Tibial nerve (tissue), 4 donors: ENCODE results near the gene RNF114. TPM values are rescaled to one million over a fixed set of nuclear protein-coding genes. Genes with fewer than 3 reads are reported as not detected.
"Not testable (repeated sequence)": the region's sequence is repeated elsewhere in the genome, so short reads cannot be mapped to it uniquely, and the experiment has no call there.

Source experiments
- DNase-seq, 2 donors: peaks; one replicate each; pipeline ENCODE4 v3.0.0-alpha.2; 2019; ENCODE audit warnings: low spot score in 2 of 2
- H3K27ac ChIP-seq, 4 donors: fragments of 200-600 bp; sonication (generic) in 3 of 4; one replicate each; pipeline ENCODE4 v1.5.1; 2017 to 2019; ENCODE audit warnings: mild to moderate bottlenecking in 1 of 4
- H3K27me3 ChIP-seq, 2 donors: fragments of 200-600 bp; sonication (generic) in 1 of 2; one replicate each; pipeline versions ENCODE4 v1.5.1 to v1.6.0; 2017 to 2019
- H3K36me3 ChIP-seq, 3 donors: fragments of 200-600 bp; sonication (generic); one replicate each; pipeline ENCODE4 v1.5.1; 2018 to 2019
- H3K4me1 ChIP-seq, 4 donors: fragments of 200-600 bp; sonication (generic) in 3 of 4; one replicate each; pipeline ENCODE4 v1.5.1; 2017 to 2019
- H3K4me3 ChIP-seq, 4 donors: fragments of 200-600 bp; sonication (generic) in 3 of 4; one replicate each; pipeline ENCODE4 v1.5.1; 2017 to 2019; ENCODE audit warnings: mild to moderate bottlenecking in 1 of 4, moderate library complexity in 1 of 4
- H3K9me3 ChIP-seq, 4 donors: fragments of 200-600 bp; sonication (generic) in 3 of 4; one replicate each; pipeline ENCODE4 v1.5.1; 2017 to 2019
- CTCF ChIP-seq, 5 experiments: fragments of 200-600 bp in 3 of 5; fragments of 450-650 bp in 2 of 5; sonication (generic) in 3 of 5; IDR thresholded peaks; one replicate each; pipeline ENCODE4 v1.5.1; 2016 to 2019; ENCODE audit warnings: antibody characterized with exemption in 5 of 5, mild to moderate bottlenecking in 3 of 5, moderate library complexity in 2 of 5
- EP300 ChIP-seq, 2 donors: sonication (generic); formaldehyde crosslinking; IDR thresholded peaks; one replicate each; pipeline ENCODE4 v1.6.1; 2017; ENCODE audit warnings: antibody characterized with exemption in 2 of 2, mild to moderate bottlenecking in 1 of 2
- POLR2A ChIP-seq, 2 donors: fragments of 450-650 bp; IDR thresholded peaks; one replicate each; pipeline ENCODE4 v1.6.1; 2017; ENCODE audit warnings: antibody characterized with exemption in 2 of 2, mild to moderate bottlenecking in 2 of 2, moderate library complexity in 2 of 2
- WGBS, 2 donors: methylation state at CpG; one replicate each; pipeline ENCODE4 v1.1.5; 2018; 5-methylcytosine and 5-hydroxymethylcytosine counted together
- total RNA-seq, 4 donors: library from RNA; depleted of rRNA; stranded (reverse); fragments of >200 nt; gene quantifications; one replicate each; pipeline ENCODE4 v1.1.0, GENCODE V29; 2016

Gene RNF114
- total RNA-seq, 4 donors from 2014 or later, result 211 to 311 (median 272) TPM

GRCh38 chr20:49892817-49893216 lies 43.4 kb upstream of the RNF114 start:
- WGBS, 2 donors, result 47 to 55% methylated on average over 11 of the region's 11 CpGs
- Histone ChIP-seq H3K4me1 (peaks cover 0 to 60% (median 22%) of the 10 kb centered on the region in 4 donors), H3K4me3 (no peak overlapping the region), H3K36me3 (peaks cover 0 to 10% (median 0%) of the 10 kb centered on the region in 3 donors), H3K9me3 (no peaks in the 10 kb centered on the region), H3K27me3 (no peaks in the 10 kb centered on the region), H3K27ac (peak overlapping the region in 1 of 4 donors; percentile 21)
- no peak for DNase-seq
- TF ChIP-seq POLR2A (IDR thresholded peaks at IDR 0.05), result no peak
- TF ChIP-seq EP300 (IDR thresholded peaks at IDR 0.05), result no peak
- TF ChIP-seq CTCF (IDR thresholded peaks at IDR 0.05), result no peak

- Histone ChIP-seq H3K36me3 (peaks cover 0 to 10% (median 0%) of the 10 kb centered on the region in 3 donors), H3K4me3 (no peak overlapping the region), H3K27ac (peak overlapping the region in 1 of 4 donors; percentile 21), H3K4me1 (peaks cover 0 to 54% (median 16%) of the 10 kb centered on the region in 4 donors), H3K27me3 (no peaks in the 10 kb centered on the region), H3K9me3 (no peaks in the 10 kb centered on the region)
- WGBS, 2 donors, result 59 to 65% methylated on average over 12 of the region's 12 CpGs
- no peak for DNase-seq
- TF ChIP-seq CTCF (IDR thresholded peaks at IDR 0.05), result no peak
- TF ChIP-seq EP300 (IDR thresholded peaks at IDR 0.05), result no peak
- no peak for TF ChIP-seq POLR2A (IDR thresholded peaks at IDR 0.05)
These were observed 42.7 kb upstream of the RNF114 start for GRCh38 chr20:49893242-49894072.

- no peak for DNase-seq
These were observed 42.1 kb upstream of the RNF114 start for GRCh38 chr20:49894073-49894470.

GRCh38 chr20:49895474-49896093 lies 40.6 kb upstream of the RNF114 start:
- not testable (repeated sequence) for H3K4me3 ChIP-seq, H3K27me3 ChIP-seq, H3K36me3 ChIP-seq, DNase-seq, H3K9me3 ChIP-seq, H3K27ac ChIP-seq
- WGBS, 2 donors, result 90% methylated on average over 7 of the region's 7 CpGs
- peaks cover 0 to 33% (median 7%) of the 10 kb centered on the region in 4 donors for H3K4me1 ChIP-seq

More at GRCh38 chr20:49894073-49894470, 42.1 kb upstream of the RNF114 start:
- Histone ChIP-seq H3K27me3 (no peaks in the 10 kb centered on the region), H3K36me3 (peaks cover 0 to 4% (median 0%) of the 10 kb centered on the region in 3 donors), H3K27ac (no peak overlapping the region), H3K4me3 (no peak overlapping the region), H3K4me1 (peaks cover 0 to 48% (median 14%) of the 10 kb centered on the region in 4 donors), H3K9me3 (no peaks in the 10 kb centered on the region)
- TF ChIP-seq POLR2A (IDR thresholded peaks at IDR 0.05), result no peak
- TF ChIP-seq EP300 (IDR thresholded peaks at IDR 0.05), result no peak
- TF ChIP-seq CTCF (IDR thresholded peaks at IDR 0.05), result no peak
- WGBS, 2 donors, result 75 to 81% methylated on average over 6 of the region's 6 CpGs

GRCh38 chr20:49896204-49896603 lies 40.0 kb upstream of the RNF114 start:
- Histone ChIP-seq H3K4me1 (peaks cover 0 to 26% (median 4%) of the 10 kb centered on the region in 4 donors), H3K36me3 (peaks cover 0 to 3% (median 0%) of the 10 kb centered on the region in 3 donors), H3K27me3 (no peaks in the 10 kb centered on the region), H3K27ac (no peak overlapping the region), H3K4me3 (no peak overlapping the region), H3K9me3 (no peaks in the 10 kb centered on the region)
- TF ChIP-seq EP300 (IDR thresholded peaks at IDR 0.05) (peak in 1 of 2 donors; percentile 59), POLR2A (IDR thresholded peaks at IDR 0.05) (no peak)
- 70 to 87% methylated on average over 6 of the region's 6 CpGs for WGBS, 2 donors
- DNase-seq, result no peak
